ENCODE data around the gene PNPLA8. TPM values are rescaled to one million over a fixed set of nuclear protein-coding genes. Genes with fewer than 3 reads are reported as not detected.

Gene PNPLA8
- total and polyA plus RNA-seq, 7 donors, result 30.3 to 103 (median 60.1) TPM

DNA sequence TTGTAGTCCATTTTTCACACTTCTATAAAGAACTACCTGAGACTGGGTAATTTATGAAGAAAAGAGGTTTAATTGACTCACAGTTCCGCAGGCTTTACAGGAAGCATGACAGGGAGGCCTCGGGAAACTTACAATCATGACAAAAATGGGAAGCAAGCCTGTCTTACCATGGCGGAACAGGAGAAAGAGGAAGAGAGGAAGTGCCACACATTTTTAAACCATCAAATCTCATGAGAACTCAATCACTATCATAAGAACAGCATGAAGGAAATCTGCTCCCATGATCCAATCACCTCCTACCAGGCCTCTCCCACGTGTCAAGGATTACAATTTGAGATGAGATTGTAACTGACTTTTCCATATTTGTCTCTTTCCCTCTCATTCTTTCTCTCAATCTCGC lies 9.3 kb upstream of the PNPLA8 start:
- intact Hi-C loops (cut with DNase I), result no loop called here
- H3K9me3 ChIP-seq, result no peaks in the 10 kb centered on the region
- no peaks in the 10 kb centered on the region for H3K36me3 ChIP-seq (ENCODE audit: insufficient read depth in 1 of 2, low read depth in 1 of 2)
- ATAC-seq (no peak), DNase-seq (no peak)
- no peak overlapping the region for H3K27ac ChIP-seq
- TF ChIP-seq, protein P1, sequence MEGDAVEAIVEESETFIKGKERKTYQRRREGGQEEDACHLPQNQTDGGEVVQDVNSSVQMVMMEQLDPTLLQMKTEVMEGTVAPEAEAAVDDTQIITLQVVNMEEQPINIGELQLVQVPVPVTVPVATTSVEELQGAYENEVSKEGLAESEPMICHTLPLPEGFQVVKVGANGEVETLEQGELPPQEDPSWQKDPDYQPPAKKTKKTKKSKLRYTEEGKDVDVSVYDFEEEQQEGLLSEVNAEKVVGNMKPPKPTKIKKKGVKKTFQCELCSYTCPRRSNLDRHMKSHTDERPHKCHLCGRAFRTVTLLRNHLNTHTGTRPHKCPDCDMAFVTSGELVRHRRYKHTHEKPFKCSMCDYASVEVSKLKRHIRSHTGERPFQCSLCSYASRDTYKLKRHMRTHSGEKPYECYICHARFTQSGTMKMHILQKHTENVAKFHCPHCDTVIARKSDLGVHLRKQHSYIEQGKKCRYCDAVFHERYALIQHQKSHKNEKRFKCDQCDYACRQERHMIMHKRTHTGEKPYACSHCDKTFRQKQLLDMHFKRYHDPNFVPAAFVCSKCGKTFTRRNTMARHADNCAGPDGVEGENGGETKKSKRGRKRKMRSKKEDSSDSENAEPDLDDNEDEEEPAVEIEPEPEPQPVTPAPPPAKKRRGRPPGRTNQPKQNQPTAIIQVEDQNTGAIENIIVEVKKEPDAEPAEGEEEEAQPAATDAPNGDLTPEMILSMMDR (IDR thresholded peaks at IDR 0.05), result no peak
- no peaks in the 10 kb centered on the region for H3K27me3 ChIP-seq (ENCODE audit: insufficient read depth in 3 of 3, low read length in 2 of 3)
- 51 to 70% (median 66%) methylated on average over 5 of the region's 5 CpGs for WGBS, 3 donors
- no peaks in the 10 kb centered on the region for H3K4me1 ChIP-seq
- H3K4me3 ChIP-seq, result no peak overlapping the region

GRCh38 chr7:108533712-108534111 lies 7.8 kb upstream of the PNPLA8 start:
- TF ChIP-seq, protein P1 (IDR thresholded peaks at IDR 0.05), result no peak
- no peaks in the 10 kb centered on the region for H3K4me1 ChIP-seq
- ATAC-seq, result no peak
- WGBS, 3 donors, result 97 to 99% (median 97%) methylated on average over 3 of the region's 3 CpGs
- no peaks in the 10 kb centered on the region for H3K27me3 ChIP-seq (ENCODE audit: insufficient read depth in 3 of 3, low read length in 2 of 3)
- intact Hi-C loops (cut with DNase I), result no loop called here
- no peaks in the 10 kb centered on the region for H3K36me3 ChIP-seq (ENCODE audit: insufficient read depth in 1 of 2, low read depth in 1 of 2)
- H3K4me3 ChIP-seq, result no peak overlapping the region
- no peak for DNase-seq
- H3K27ac ChIP-seq, result no peak overlapping the region
- H3K9me3 ChIP-seq, result no peaks in the 10 kb centered on the region

- intact Hi-C loops (cut with DNase I), result no loop called here
- Histone ChIP-seq H3K27ac (no peak overlapping the region), H3K27me3 (ENCODE audit: insufficient read depth in 3 of 3, low read length in 2 of 3) (no peaks in the 10 kb centered on the region), H3K4me3 (no peak overlapping the region), H3K36me3 (ENCODE audit: insufficient read depth in 1 of 2, low read depth in 1 of 2) (no peaks in the 10 kb centered on the region), H3K9me3 (no peaks in the 10 kb centered on the region), H3K4me1 (peaks cover 8% of the 10 kb centered on the region)
- WGBS, 3 donors, result 78 to 83% (median 79%) methylated on average over 3 of the region's 3 CpGs
- ATAC-seq (no peak), DNase-seq (no peak)
- TF ChIP-seq, protein P1 (IDR thresholded peaks at IDR 0.05), result no peak
Measured at GRCh38 chr7:108529341-108529740, 3.4 kb upstream of the PNPLA8 start.

GRCh38 chr7:108528183-108528712 lies 2.3 kb upstream of the PNPLA8 start:
- no peak overlapping the region for H3K4me3 ChIP-seq
- 90 to 93% (median 90%) methylated on average over 6 of the region's 6 CpGs for WGBS, 3 donors
- ATAC-seq, result no peak
- DNase-seq, result no peak
- peaks cover 19% of the 10 kb centered on the region for H3K4me1 ChIP-seq
- H3K27ac ChIP-seq, result no peak overlapping the region
- no peaks in the 10 kb centered on the region for H3K27me3 ChIP-seq (ENCODE audit: insufficient read depth in 3 of 3, low read length in 2 of 3)
- H3K9me3 ChIP-seq, result no peaks in the 10 kb centered on the region
- TF ChIP-seq, protein P1 (IDR thresholded peaks at IDR 0.05), result no peak
- no peaks in the 10 kb centered on the region for H3K36me3 ChIP-seq (ENCODE audit: insufficient read depth in 1 of 2, low read depth in 1 of 2)
- intact Hi-C loops (cut with DNase I), result no loop called here

DNA sequence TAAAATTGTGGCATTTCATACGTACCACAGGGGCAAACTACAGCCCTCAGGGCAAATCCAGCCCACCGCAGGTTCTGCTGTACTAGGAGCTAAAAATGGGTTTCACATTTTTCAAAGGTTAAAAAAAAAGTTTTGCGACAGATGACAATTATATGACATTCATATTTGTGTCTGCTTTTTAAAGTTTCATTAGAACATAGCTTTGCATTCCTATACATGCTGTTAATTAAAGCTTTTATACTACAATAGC lies 758 bp upstream of the PNPLA8 start:
- intact Hi-C loops (cut with DNase I), result loop anchor here (1.0 to 2.0 kb wide), 2 partner anchors 42 to 43 kb away; partner anchors contain the start of genes DNAJB9 (in 2 of the 2) and THAP5 (in 2 of the 2)
- TF ChIP-seq, protein P1 (IDR thresholded peaks at IDR 0.05), result no peak
- 4 to 17% (median 11%) methylated on average over 3 of the region's 3 CpGs for WGBS, 3 donors
- H3K36me3 ChIP-seq (ENCODE audit: insufficient read depth in 1 of 2, low read depth in 1 of 2), result peaks cover 2% of the 10 kb centered on the region in 2 donors
- peak overlapping the region; percentile 98 for H3K27ac ChIP-seq
- H3K4me3 ChIP-seq, result peak overlapping the region; percentile 70
- no peaks in the 10 kb centered on the region for H3K9me3 ChIP-seq
- H3K27me3 ChIP-seq (ENCODE audit: insufficient read depth in 3 of 3, low read length in 2 of 3), result no peaks in the 10 kb centered on the region
- peaks cover 30% of the 10 kb centered on the region for H3K4me1 ChIP-seq
- ATAC-seq (no peak), DNase-seq (no peak)
